HEK293 (cell line): ENCODE data around the gene SLC35A2.

ENCODE experiments used
- CTCF ChIA-PET: fragments of 350-600 bp; formaldehyde crosslinking; extraction: SDS; loops from one replicate; lab custom pipeline; 2021; ENCODE audit warnings: antibody characterized with exemption; lab: Yijun Ruan, JAX
- POLR2A ChIA-PET: fragments of 300-600 bp; formaldehyde crosslinking; extraction: SDS; loops from one replicate; lab custom pipeline; 2020; ENCODE audit warnings: antibody characterized with exemption, inconsistent platforms; lab: Yijun Ruan, JAX
- H3K27ac ChIP-seq: fragments of 200-500 bp; sonication (Bioruptor generic); 2 replicates; pipeline ENCODE4 v1.5.1; 2014; ENCODE audit warnings: low read depth, low read length, control low read depth, inconsistent platforms; ENCODE audit errors: extremely low read depth
- H3K36me3 ChIP-seq, 2 experiments: fragments of 200-500 bp in 1 of 2; sonication (Bioruptor generic) in 1 of 2; 1 replicate in 1 of 2; 2 replicates in 1 of 2; pipeline ENCODE4 v1.5.1; 2014 to 2017; ENCODE audit warnings: inconsistent platforms in 2 of 2, low read length in 2 of 2; ENCODE audit not compliant: control insufficient read depth in 2 of 2, insufficient read depth in 1 of 2
- H3K4me1 ChIP-seq: fragments of 200-500 bp; sonication (Bioruptor generic); 2 replicates; pipeline ENCODE4 v1.5.1; 2014; ENCODE audit warnings: mild to moderate bottlenecking, low read length, inconsistent platforms; ENCODE audit not compliant: control insufficient read depth, insufficient read depth
- H3K4me3 ChIP-seq: 2 replicates; pipeline ENCODE4 v1.5.1; 2011; ENCODE audit warnings: low read depth, mild to moderate bottlenecking, control low read depth, low read length, moderate library complexity
- H3K9me3 ChIP-seq: fragments of 200-500 bp; sonication (Bioruptor generic); 2 replicates; pipeline ENCODE4 v1.5.1; 2014; ENCODE audit warnings: low read depth, low read length, inconsistent platforms; ENCODE audit not compliant: control insufficient read depth, insufficient read depth
- FEZF1 ChIP-seq: fragments of 450-650 bp; formaldehyde crosslinking; IDR thresholded peaks from 2 replicates; pipeline ENCODE4 v1.5.1; 2016; ENCODE audit warnings: missing biosample characterization, missing genetic modification characterization
- HOXA7 ChIP-seq: sonication (generic); formaldehyde crosslinking; IDR thresholded peaks from 2 replicates; pipeline ENCODE4 v1.8.1; 2022; ENCODE audit warnings: missing genetic modification reagents, borderline replicate concordance
- KLF8 ChIP-seq: fragments of 450-650 bp; formaldehyde crosslinking; IDR thresholded peaks from 2 replicates; pipeline ENCODE4 v1.5.1; 2016; ENCODE audit warnings: missing biosample characterization, missing genetic modification characterization
- OVOL3 ChIP-seq: fragments of 450-650 bp; formaldehyde crosslinking; IDR thresholded peaks from 2 replicates; pipeline ENCODE4 v1.5.1; 2016; ENCODE audit warnings: missing biosample characterization, missing genetic modification characterization
- PRDM1 ChIP-seq: fragments of 450-650 bp; formaldehyde crosslinking; IDR thresholded peaks from 2 replicates; pipeline ENCODE4; 2016; ENCODE audit warnings: missing biosample characterization, missing genetic modification characterization
- TRIM28 ChIP-seq: IDR thresholded peaks from 2 replicates; pipeline ENCODE4 v1.6.1; 2011; ENCODE audit warnings: low read length, control low read depth, borderline replicate concordance
- YY2 ChIP-seq: fragments of 450-650 bp; formaldehyde crosslinking; IDR thresholded peaks from 2 replicates; pipeline ENCODE4 v1.5.1; 2016; ENCODE audit warnings: missing biosample characterization, missing genetic modification characterization
- ZBTB49 ChIP-seq: fragments of 450-650 bp; formaldehyde crosslinking; IDR thresholded peaks from 2 replicates; pipeline ENCODE4 v1.5.1; 2016; ENCODE audit warnings: missing biosample characterization, missing genetic modification characterization, low read depth
- ZNF155 ChIP-seq: fragments of 450-650 bp; formaldehyde crosslinking; IDR thresholded peaks from 2 replicates; pipeline ENCODE4 v1.5.1; 2016; ENCODE audit warnings: missing biosample characterization, missing genetic modification characterization
- ZNF248 ChIP-seq: fragments of 450-650 bp; formaldehyde crosslinking; IDR thresholded peaks from 2 replicates; pipeline ENCODE4 v1.5.1; 2017; ENCODE audit warnings: missing biosample characterization, missing genetic modification characterization
- ZNF394 ChIP-seq: fragments of 450-650 bp; formaldehyde crosslinking; IDR thresholded peaks from 2 replicates; pipeline ENCODE4 v1.5.1; 2016; ENCODE audit warnings: missing biosample characterization, missing genetic modification characterization, mild to moderate bottlenecking, moderate library complexity, borderline replicate concordance
- ZNF571 ChIP-seq: fragments of 450-650 bp; formaldehyde crosslinking; IDR thresholded peaks from 2 replicates; pipeline ENCODE4 v1.5.0; 2017; ENCODE audit warnings: missing biosample characterization, missing genetic modification characterization
- ZNF639 ChIP-seq: fragments of 450-650 bp; formaldehyde crosslinking; IDR thresholded peaks from 2 replicates; pipeline ENCODE4 v1.5.1; 2016; ENCODE audit warnings: missing biosample characterization, missing genetic modification characterization
- ZNF645 ChIP-seq: fragments of 450-650 bp; formaldehyde crosslinking; IDR thresholded peaks from 2 replicates; pipeline ENCODE4; 2016; ENCODE audit warnings: missing biosample characterization, missing genetic modification characterization
- ZNF76 ChIP-seq: fragments of 450-650 bp; formaldehyde crosslinking; IDR thresholded peaks from 2 replicates; pipeline ENCODE4; 2016; ENCODE audit warnings: low read depth, missing biosample characterization, missing genetic modification characterization, borderline replicate concordance
- ZNF837 ChIP-seq: fragments of 450-650 bp; formaldehyde crosslinking; IDR thresholded peaks from 2 replicates; pipeline ENCODE4 v1.5.1; 2016; ENCODE audit warnings: missing biosample characterization, missing genetic modification characterization
- TF ChIP-seq, protein P1 (sequence below): fragments of 450-650 bp; formaldehyde crosslinking; IDR thresholded peaks from 2 replicates; pipeline ENCODE4 v1.5.1; 2016; ENCODE audit warnings: missing biosample characterization, missing genetic modification characterization, borderline replicate concordance

Gene SLC35A2

GRCh38 chrX:48904626-48905025 lies 6.8 kb downstream of the SLC35A2 start:
- Histone ChIP-seq H3K9me3 (no peaks in the 10 kb centered on the region), H3K4me3 (no peak overlapping the region)
- CTCF ChIA-PET: interaction anchor here (0.7 kb wide), 1 partner anchor 284 kb away, joined by 8 read pairs; no protein-coding TSS in a partner anchor
- POLR2A ChIA-PET: interaction anchor here (2.8 kb wide), 1 partner anchor 13 kb away, joined by 10 read pairs; no protein-coding TSS in a partner anchor
- TF ChIP-seq TRIM28 (no peak), ZNF76 (no peak), YY2 (tag by site-specific recombination) (no peak), ZNF394 (no peak), OVOL3 (no peak), ZNF837 (tag by site-specific recombination) (no peak), ZNF155 (tag by site-specific recombination) (no peak), ZNF639 (tag by site-specific recombination) (no peak), ZNF248 (no peak), ZNF645 (tag by site-specific recombination) (no peak), ZNF571 (no peak), PRDM1 (tag by site-specific recombination) (no peak), ZBTB49 (no peak), HOXA7 (CRISPR knock-in tag) (no peak), KLF8 (no peak), FEZF1 (no peak)
- TF ChIP-seq, protein P1, sequence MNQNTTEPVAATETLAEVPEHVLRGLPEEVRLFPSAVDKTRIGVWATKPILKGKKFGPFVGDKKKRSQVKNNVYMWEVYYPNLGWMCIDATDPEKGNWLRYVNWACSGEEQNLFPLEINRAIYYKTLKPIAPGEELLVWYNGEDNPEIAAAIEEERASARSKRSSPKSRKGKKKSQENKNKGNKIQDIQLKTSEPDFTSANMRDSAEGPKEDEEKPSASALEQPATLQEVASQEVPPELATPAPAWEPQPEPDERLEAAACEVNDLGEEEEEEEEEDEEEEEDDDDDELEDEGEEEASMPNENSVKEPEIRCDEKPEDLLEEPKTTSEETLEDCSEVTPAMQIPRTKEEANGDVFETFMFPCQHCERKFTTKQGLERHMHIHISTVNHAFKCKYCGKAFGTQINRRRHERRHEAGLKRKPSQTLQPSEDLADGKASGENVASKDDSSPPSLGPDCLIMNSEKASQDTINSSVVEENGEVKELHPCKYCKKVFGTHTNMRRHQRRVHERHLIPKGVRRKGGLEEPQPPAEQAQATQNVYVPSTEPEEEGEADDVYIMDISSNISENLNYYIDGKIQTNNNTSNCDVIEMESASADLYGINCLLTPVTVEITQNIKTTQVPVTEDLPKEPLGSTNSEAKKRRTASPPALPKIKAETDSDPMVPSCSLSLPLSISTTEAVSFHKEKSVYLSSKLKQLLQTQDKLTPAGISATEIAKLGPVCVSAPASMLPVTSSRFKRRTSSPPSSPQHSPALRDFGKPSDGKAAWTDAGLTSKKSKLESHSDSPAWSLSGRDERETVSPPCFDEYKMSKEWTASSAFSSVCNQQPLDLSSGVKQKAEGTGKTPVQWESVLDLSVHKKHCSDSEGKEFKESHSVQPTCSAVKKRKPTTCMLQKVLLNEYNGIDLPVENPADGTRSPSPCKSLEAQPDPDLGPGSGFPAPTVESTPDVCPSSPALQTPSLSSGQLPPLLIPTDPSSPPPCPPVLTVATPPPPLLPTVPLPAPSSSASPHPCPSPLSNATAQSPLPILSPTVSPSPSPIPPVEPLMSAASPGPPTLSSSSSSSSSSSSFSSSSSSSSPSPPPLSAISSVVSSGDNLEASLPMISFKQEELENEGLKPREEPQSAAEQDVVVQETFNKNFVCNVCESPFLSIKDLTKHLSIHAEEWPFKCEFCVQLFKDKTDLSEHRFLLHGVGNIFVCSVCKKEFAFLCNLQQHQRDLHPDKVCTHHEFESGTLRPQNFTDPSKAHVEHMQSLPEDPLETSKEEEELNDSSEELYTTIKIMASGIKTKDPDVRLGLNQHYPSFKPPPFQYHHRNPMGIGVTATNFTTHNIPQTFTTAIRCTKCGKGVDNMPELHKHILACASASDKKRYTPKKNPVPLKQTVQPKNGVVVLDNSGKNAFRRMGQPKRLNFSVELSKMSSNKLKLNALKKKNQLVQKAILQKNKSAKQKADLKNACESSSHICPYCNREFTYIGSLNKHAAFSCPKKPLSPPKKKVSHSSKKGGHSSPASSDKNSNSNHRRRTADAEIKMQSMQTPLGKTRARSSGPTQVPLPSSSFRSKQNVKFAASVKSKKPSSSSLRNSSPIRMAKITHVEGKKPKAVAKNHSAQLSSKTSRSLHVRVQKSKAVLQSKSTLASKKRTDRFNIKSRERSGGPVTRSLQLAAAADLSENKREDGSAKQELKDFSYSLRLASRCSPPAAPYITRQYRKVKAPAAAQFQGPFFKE (tag by site-specific recombination): no peak
- TF ChIP-seq, all 188 proteins: peak for 0
- H3K36me3 ChIP-seq: peaks cover 12 to 77% of the 10 kb centered on the region in 2 experiments; a peak in 2 of 3 replicates
- H3K4me1 ChIP-seq: no peaks in the 10 kb centered on the region
- H3K27ac ChIP-seq: no peak overlapping the region
